Stimulated activated naive CD8-positive, alpha-beta T cell treated with anti-CD3 and anti-CD28 coated beads, Interleukin-15, amount 100 ng/mL, for 72 hours (primary cell): Measurements from ENCODE around the gene MRPL48.
A peak's percentile ranks its signal among the peaks of the same experiment; 100 is the strongest.
"Not testable (repeated sequence)": the region's sequence is repeated elsewhere in the genome, so short reads cannot be mapped to it uniquely, and the experiment has no call there.

Experiments
- ATAC-seq: fragments of 150-1000 bp; cut with Tn5 transposase; 2 replicates; pipeline ENCODE4 v1.10.0; 2021; ENCODE audit warnings: mild to moderate bottlenecking, moderate library complexity
- DNase-seq, 2 donors: peaks; one replicate each; pipeline ENCODE4 v3.0.0; 2021 to 2022
- H3K27ac Mint-ChIP-seq, 2 donors: one replicate each; pipeline ENCODE4 v1.8.0; 2022; ENCODE audit warnings: mild to moderate bottlenecking in 2 of 2, mixed read lengths in 2 of 2, moderate library complexity in 2 of 2
- H3K27me3 Mint-ChIP-seq: one replicate; pipeline ENCODE4 v1.8.0; 2022; ENCODE audit warnings: mixed read lengths
- H3K4me1 Mint-ChIP-seq: one replicate; pipeline ENCODE4 v1.8.0; 2022; ENCODE audit warnings: mild to moderate bottlenecking, mixed read lengths
- H3K4me3 Mint-ChIP-seq, 2 donors: one replicate each; pipeline ENCODE4 v1.8.0; 2022; ENCODE audit warnings: mild to moderate bottlenecking in 2 of 2, mixed read lengths in 2 of 2, moderate library complexity in 1 of 2
- H3K9me3 Mint-ChIP-seq, 2 donors: one replicate each; pipeline ENCODE4 v1.8.0; 2022; ENCODE audit warnings: mixed read lengths in 2 of 2

The MRPL48 gene

DNA sequence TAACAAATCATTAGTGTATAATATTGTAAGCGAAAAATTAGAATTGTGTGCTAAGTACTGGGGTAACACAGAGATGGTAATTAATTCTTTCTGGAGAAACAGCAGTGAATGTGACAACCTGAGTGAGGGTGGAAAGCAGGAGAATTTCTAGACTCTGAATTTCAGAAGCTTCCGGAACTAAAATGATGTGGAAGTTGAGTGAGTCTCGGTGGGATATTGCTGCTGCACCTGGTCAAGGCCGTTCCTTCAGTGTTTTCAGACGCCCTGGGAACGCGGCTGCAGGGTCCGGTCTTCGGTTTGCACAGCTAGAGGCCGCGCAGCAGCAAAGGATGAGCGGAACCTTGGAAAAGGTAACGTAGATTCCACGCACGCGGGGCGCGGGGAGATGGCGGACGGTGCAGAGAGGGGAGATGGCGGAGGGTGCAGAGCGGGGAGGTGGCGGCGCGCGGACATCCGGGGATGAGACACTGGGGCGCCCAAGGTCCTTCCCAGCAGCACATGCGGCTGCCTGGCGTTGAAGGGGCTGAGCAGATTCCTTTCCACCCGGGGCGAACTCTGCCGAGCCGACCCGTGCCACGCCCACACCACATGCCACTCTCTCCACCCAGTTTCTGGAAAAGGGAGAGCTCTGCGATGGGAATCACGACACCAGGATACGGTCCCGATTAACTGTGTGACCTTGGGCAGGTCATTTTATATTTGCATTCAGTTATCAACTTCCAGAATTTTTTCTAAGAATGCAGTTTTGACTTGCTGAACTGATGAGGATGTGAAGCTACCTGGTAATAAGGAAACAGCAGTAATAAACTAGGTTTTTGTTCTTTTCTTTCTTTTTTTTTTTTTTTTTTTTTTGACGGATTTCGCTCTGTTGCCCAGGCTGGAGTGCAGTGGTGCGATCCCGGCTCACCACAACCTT lies at the start of gene MRPL48:
Gene MRPL48, plus strand, starts transcription at position 232 of the 916 bp plus-strand sequence. Its CDS starts 98 bp downstream, at position 330.
- peak within 1 kb of the TSS; percentile 98 to 100 for H3K4me3 Mint-ChIP-seq
- DNase-seq (peak; percentile 85 to 92), ATAC-seq (peak; percentile 99)
- no peaks in the 10 kb centered on the region for H3K27me3 Mint-ChIP-seq
- peak within 1 kb of the TSS; percentile 99 to 100 for H3K27ac Mint-ChIP-seq
- peaks cover 32% of the 10 kb centered on the region for H3K4me1 Mint-ChIP-seq
- no peaks in the 10 kb centered on the region for H3K9me3 Mint-ChIP-seq

DNA sequence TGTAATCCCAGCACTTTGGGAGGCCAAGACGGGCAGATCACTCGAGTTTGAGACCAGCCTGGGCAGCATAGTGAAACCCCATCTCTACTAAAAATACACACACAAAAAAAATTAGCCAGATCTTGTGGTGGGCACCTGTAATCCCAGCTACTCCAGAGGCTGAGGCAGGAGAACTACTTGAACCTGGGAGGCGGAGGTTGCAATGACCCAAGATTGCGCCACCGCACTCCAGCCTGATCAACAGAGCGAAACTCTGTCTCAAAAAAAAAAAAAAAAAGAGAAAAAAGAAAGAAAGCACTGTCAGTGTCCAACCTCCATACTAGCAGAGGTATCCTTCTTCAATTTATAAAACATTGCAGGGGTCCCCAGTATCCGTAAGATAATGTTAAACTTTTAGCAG lies 44.6 kb upstream of the MRPL48 start:
- no peak for DNase-seq
- peaks cover 8% of the 10 kb centered on the region for H3K4me1 Mint-ChIP-seq

GRCh38 chr11:73746701-73747100 lies 41.0 kb upstream of the MRPL48 start:
- Mint-ChIP-seq H3K27ac (no peak overlapping the region), H3K9me3 (no peaks in the 10 kb centered on the region), H3K4me1 (peaks cover 26% of the 10 kb centered on the region), H3K4me3 (no peak overlapping the region), H3K27me3 (no peaks in the 10 kb centered on the region)
- DNase-seq (no peak), ATAC-seq (no peak)

More for the DNA sequence above, 44.6 kb upstream of the MRPL48 start:
- H3K27me3 Mint-ChIP-seq = no peaks in the 10 kb centered on the region
- H3K9me3 Mint-ChIP-seq = no peaks in the 10 kb centered on the region
- H3K27ac Mint-ChIP-seq = peak overlapping the region in 1 of 2 donors; percentile 2
- ATAC-seq = no peak
- no peak overlapping the region for H3K4me3 Mint-ChIP-seq

- Mint-ChIP-seq H3K4me3 (no peak overlapping the region), H3K27me3 (no peaks in the 10 kb centered on the region), H3K27ac (no peak overlapping the region), H3K9me3 (no peaks in the 10 kb centered on the region), H3K4me1 (peaks cover 37% of the 10 kb centered on the region)
- DNase-seq (no peak), ATAC-seq (no peak)
These were observed 39.9 kb upstream of the MRPL48 start for GRCh38 chr11:73747762-73748161.

DNA sequence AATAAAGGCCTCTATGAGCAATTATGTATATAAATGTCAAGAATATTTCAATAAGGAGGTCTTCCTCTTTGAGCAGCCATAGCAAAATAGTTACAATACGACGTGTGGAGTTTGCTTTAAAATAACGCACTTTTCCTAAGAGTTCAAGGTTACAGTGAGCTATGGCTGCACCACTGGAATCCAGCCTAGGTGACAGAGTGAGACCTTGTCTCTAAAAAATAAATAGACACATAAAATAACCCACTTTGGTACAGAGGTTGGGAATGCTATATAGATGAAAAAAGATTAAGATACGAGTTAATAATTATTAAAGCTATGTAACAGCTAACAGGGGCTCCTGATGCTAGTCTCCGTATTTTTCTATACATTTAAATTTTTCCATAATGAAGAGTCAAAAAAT lies 39.4 kb upstream of the MRPL48 start:
- DNase-seq = no peak
- ATAC-seq = no peak
- H3K4me1 Mint-ChIP-seq = peaks cover 38% of the 10 kb centered on the region
- H3K4me3 Mint-ChIP-seq = no peak overlapping the region
- no peak overlapping the region for H3K27ac Mint-ChIP-seq
- H3K9me3 Mint-ChIP-seq = no peaks in the 10 kb centered on the region
- no peaks in the 10 kb centered on the region for H3K27me3 Mint-ChIP-seq

DNA sequence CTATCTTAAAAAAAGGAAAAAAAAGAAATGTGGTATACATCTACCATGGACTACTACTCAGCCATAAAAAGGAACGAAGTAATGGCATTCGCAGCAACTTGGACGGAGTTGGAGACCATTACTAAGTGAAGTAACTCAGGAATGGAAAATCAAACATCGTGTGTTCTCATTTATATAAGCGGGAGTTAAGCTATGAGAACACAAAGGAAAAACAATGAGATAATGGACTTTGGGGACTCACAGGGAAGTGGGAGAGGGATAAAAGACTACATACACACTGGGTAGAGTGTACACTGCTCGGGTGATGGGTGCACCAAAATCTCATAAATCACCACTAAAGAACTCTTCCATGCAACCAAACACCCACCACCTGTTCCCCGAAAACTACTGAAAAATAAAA lies 38.6 kb upstream of the MRPL48 start:
- H3K27me3 Mint-ChIP-seq = no peaks in the 10 kb centered on the region
- peaks cover 44% of the 10 kb centered on the region for H3K4me1 Mint-ChIP-seq
- H3K4me3 Mint-ChIP-seq = no peak overlapping the region
- DNase-seq = no peak
- no peak overlapping the region for H3K27ac Mint-ChIP-seq
- ATAC-seq = no peak
- no peaks in the 10 kb centered on the region for H3K9me3 Mint-ChIP-seq

DNA sequence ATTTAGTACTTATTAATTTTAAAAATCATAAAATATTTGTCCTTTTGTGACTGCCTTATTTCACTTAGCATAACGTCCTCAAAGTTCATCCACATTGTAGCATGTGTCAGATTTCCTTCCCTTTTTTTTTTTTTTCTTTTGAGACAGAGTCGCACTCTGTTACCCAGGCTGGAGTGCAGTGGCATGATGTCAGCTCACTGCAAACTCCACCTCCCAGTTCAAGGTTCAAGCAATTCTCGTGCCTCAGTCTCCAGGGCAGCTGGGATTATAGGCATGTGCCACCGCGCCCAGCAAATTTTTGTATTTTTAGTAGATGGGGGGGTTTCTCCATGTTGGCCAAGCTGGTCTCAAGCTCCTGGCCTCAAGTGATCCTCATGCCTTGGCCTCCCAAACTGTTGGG lies 37.4 kb upstream of the MRPL48 start:
- Mint-ChIP-seq H3K4me3 (no peak overlapping the region), H3K27ac (no peak overlapping the region), H3K4me1 (peaks cover 45% of the 10 kb centered on the region), H3K27me3 (no peaks in the 10 kb centered on the region), H3K9me3 (no peaks in the 10 kb centered on the region)
- ATAC-seq (no peak), DNase-seq (no peak)

DNA sequence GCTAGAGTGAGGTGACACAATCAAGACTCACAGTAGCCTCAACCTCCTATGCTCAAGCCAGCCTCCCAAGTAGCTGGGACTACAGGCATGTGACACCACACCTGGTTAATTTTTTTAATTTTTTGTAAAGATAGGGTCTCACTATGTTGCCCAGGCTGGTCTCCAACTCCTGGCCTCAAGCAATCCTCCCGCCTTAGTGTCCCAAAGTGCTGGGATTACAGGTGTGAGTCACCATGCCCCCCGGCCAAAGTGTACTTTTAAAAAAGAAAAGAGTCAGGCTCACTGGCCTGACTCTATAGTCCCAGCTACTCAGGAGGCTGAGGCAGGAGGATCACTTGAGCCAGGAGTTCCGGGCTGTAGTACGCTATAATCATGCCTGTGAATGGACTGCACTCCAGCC lies 36.8 kb upstream of the MRPL48 start:
- not testable (repeated sequence) for H3K27me3 Mint-ChIP-seq, H3K9me3 Mint-ChIP-seq, ATAC-seq, H3K4me3 Mint-ChIP-seq, DNase-seq
- peak overlapping the region in 1 of 2 donors; percentile 80 for H3K27ac Mint-ChIP-seq
- H3K4me1 Mint-ChIP-seq = peaks cover 45% of the 10 kb centered on the region

DNA sequence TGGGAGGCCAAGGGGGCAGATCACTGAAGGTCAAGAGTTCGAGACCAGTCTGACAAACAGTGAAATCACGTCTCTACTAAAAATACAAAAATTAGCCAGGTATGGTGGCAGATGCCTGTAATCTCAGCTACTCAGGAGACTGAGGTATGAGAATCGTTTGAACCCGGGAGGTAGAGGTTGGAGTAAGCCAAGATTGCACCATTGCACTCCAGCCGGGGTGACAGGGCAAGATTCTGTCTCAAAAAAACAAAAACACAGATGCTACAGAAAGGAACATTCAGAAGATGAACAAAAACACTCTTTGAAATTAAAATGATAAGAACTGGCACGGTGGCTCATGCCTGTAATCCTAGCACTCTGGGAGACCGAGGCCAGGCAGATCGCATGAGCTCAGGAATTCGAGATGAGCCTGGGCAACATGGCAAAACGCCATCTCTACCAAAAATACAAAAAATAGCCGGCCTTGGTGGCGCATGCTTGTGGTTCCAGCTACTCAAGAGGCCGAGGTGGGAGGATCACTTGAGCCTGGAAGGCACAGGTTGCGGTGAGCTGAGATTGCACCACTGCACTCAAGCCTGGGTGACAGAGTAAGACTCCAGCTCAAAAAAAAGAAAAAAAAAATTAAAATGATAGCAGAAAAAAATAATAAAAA lies 35.3 kb upstream of the MRPL48 start:
- Mint-ChIP-seq H3K27ac (peak overlapping the region; percentile 19 to 61), H3K4me1 (peaks cover 44% of the 10 kb centered on the region), H3K27me3 (no peaks in the 10 kb centered on the region), H3K4me3 (no peak overlapping the region), H3K9me3 (no peaks in the 10 kb centered on the region)
- DNase-seq (no peak), ATAC-seq (no peak)

DNA sequence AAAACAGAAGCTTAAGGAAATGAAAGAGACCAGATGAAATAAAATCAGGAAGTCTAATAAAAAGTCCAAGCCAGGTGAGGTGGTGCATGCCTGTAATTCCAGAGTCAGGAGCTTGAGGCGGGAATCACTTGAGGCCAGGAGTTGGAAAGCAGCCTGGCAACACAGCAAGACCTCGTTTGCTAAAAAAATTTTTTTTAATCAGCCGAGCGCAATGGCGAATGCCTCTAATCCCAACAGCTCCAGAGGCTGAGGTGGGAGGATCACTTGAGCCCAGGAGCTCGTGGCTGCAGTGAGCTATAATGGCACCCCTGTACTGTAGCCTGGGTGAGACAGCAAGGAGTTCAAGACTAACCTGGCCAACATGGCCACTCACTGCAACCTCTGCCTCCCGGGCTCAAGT lies 34.8 kb upstream of the MRPL48 start:
- Mint-ChIP-seq H3K27me3 (no peaks in the 10 kb centered on the region), H3K4me1 (peaks cover 38% of the 10 kb centered on the region), H3K9me3 (no peaks in the 10 kb centered on the region), H3K27ac (peak overlapping the region in 1 of 2 donors; percentile 61), H3K4me3 (no peak overlapping the region)
- ATAC-seq = no peak
- no peak for DNase-seq

GRCh38 chr11:73753938-73754337 lies 33.7 kb upstream of the MRPL48 start:
- Mint-ChIP-seq H3K27ac (no peak overlapping the region), H3K27me3 (no peaks in the 10 kb centered on the region), H3K4me1 (peaks cover 44% of the 10 kb centered on the region), H3K9me3 (no peaks in the 10 kb centered on the region), H3K4me3 (no peak overlapping the region)
- no peak for DNase-seq
- ATAC-seq = no peak

GRCh38 chr11:73755670-73756069 lies 32.0 kb upstream of the MRPL48 start:
- peaks cover 45% of the 10 kb centered on the region for H3K4me1 Mint-ChIP-seq
- DNase-seq (no peak), ATAC-seq (no peak)
- H3K9me3 Mint-ChIP-seq = no peaks in the 10 kb centered on the region
- no peak overlapping the region for H3K4me3 Mint-ChIP-seq
- H3K27ac Mint-ChIP-seq = peak overlapping the region in 1 of 2 donors; percentile 4
- no peaks in the 10 kb centered on the region for H3K27me3 Mint-ChIP-seq

DNA sequence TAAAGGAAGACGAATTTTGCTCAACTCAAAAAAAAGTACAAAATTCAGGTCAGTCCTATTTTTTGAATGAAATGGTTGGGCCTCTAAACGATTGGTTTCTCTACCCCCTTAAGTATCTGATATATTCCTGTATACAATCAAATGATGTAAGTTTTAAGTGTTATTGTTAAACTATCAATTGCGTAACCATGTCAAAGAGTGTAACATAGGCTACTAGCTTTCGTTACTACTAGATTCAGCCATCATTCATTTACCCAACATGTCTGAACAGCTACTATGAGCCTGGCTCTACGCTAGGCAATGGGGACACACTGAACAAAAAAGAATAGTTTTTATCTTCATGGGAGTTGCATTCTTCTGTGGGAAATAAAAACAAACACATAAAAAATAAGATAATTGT lies 30.1 kb upstream of the MRPL48 start:
- no peaks in the 10 kb centered on the region for H3K27me3 Mint-ChIP-seq
- no peak for DNase-seq

DNA sequence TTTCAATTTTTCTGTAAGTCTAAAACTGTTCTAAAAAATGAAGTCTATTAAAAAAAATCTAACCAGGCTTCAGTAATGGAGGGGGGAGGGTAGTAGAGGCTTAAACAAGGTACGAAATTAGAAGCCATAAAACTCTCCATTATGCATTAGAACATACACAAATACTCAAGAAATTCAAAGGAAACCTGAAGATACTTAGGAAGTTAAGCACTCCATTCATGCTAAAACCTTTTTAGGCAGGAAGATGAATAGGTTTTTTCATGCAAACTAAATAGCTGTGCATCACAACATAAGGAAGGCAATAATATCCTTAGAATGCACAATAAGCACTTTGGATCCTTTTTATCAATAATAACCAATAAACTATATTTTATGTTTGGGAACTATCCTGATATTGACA lies 29.2 kb upstream of the MRPL48 start:
- H3K4me3 Mint-ChIP-seq = peak overlapping the region; percentile 59 to 97
- H3K27me3 Mint-ChIP-seq = no peaks in the 10 kb centered on the region
- no peak overlapping the region for H3K27ac Mint-ChIP-seq
- H3K9me3 Mint-ChIP-seq = no peaks in the 10 kb centered on the region
- ATAC-seq (no peak), DNase-seq (no peak)
- H3K4me1 Mint-ChIP-seq = peaks cover 40% of the 10 kb centered on the region

More for the DNA sequence above, 30.1 kb upstream of the MRPL48 start:
- no peak for ATAC-seq
- Mint-ChIP-seq H3K9me3 (no peaks in the 10 kb centered on the region), H3K27ac (no peak overlapping the region), H3K4me1 (peaks cover 36% of the 10 kb centered on the region), H3K4me3 (no peak overlapping the region)

- Mint-ChIP-seq H3K4me3 (peak overlapping the region; percentile 96 to 97), H3K27ac (peak overlapping the region; percentile 95 to 96), H3K27me3 (no peaks in the 10 kb centered on the region), H3K4me1 (peaks cover 42% of the 10 kb centered on the region), H3K9me3 (no peaks in the 10 kb centered on the region)
- peak in 1 of 2 donors; percentile 3 for DNase-seq
- ATAC-seq = no peak
These were observed 28.0 kb upstream of the MRPL48 start for GRCh38 chr11:73759610-73760134.

- Mint-ChIP-seq H3K27me3 (no peaks in the 10 kb centered on the region), H3K27ac (peak overlapping the region; percentile 95 to 96), H3K4me1 (peaks cover 42% of the 10 kb centered on the region), H3K9me3 (no peaks in the 10 kb centered on the region), H3K4me3 (peak overlapping the region; percentile 96 to 97)
- DNase-seq (peak in 1 of 2 donors; percentile 17), ATAC-seq (peak; percentile 0)
These were observed 27.5 kb upstream of the MRPL48 start for GRCh38 chr11:73760135-73760678.
